HG03565 (cell line): ENCODE measurements around the gene BRMS1.
"Not testable (repeated sequence)": the region's sequence is repeated elsewhere in the genome, so short reads cannot be mapped to it uniquely, and the experiment has no call there.

Experiments
- ATAC-seq: cut with Tn5 transposase; IDR thresholded peaks from one replicate; pipeline ENCODE4 v1.9.1; 2021; ENCODE audit warnings: mild to moderate bottlenecking, moderate library complexity; ENCODE audit not compliant: unreplicated experiment

The BRMS1 gene

GRCh38 chr11:66326261-66327111, 18.4 kb downstream of the BRMS1 start:
- ATAC-seq = no peak

GRCh38 chr11:66325263-66325671, 19.6 kb downstream of the BRMS1 start:
- no peak for ATAC-seq

- ATAC-seq = no peak
Measured at GRCh38 chr11:66324664-66325063, 20.2 kb downstream of the BRMS1 start.

DNA sequence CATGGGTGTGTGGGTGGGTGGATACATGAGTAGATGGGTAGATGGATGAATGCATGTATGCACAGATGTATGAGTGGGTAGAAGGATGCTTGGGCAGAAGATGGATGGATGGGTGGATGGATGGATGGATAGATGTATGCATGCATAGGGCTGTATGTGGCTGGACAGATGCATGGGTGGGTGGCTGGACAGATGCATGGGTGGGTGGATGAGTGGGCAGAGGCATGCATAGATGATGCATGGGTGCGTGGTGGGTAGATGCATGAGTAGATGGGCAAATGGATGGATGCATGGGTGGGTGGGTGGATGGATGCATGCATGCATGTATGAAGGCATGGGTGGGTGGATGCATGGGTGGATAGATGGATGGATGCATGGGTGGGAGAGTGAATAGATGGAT, 21.2 kb downstream of the BRMS1 start:
- no peak for ATAC-seq

DNA sequence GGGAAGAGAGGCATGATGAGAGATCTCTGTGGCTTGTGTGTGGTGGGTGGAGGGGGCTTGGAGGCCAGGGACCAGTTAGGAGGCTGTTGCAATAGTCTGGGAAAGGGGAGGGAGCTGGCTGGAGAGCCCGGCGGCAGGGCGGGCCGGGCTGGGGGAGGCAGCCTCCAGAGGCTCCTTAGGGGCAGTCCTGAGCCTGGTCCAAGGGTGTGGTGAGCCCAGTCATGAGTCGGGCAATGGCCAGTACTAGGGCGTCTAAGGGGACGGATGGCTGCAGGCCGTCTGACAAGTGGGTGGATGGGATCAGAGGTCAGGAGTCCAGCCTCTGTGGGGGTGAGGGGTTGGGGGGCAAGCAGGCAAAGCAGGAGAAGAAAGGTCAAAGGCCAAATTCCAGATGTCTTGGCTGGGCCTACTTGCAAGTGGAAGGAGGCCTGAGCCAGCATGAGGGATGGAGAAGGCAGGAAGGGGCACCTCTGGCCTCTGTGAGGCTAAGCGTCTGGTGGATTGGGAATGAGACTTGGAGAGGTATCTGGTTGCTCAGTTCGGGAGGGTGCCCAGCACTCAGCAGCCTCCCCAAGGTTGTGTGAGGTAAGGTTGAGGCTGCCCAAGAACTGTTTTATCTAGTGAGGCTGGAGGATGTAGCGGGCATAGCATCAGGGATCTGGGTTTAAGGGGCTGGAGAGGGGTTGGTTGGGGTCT, 22.0 kb downstream of the BRMS1 start:
- no peak for ATAC-seq

GRCh38 chr11:66321606-66322005, 23.3 kb downstream of the BRMS1 start:
- ATAC-seq = no peak

DNA sequence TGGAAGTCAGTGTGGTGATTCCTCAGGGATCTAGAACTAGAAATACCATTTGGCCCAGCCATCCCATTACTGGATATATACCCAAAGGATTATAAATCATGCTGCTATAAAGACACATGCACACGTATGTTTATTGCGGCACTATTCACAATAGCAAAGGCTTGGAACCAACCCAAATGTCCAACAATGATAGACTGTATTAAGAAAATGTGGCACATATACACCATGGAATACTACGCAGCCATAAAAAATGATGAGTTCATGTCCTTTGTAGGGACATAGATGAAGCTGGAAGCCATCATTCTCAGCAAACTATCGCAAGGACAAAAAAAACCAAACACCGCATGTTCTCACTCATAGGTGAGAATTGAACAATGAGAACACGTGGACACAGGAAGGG, 24.2 kb downstream of the BRMS1 start:
- not testable (repeated sequence) for ATAC-seq

GRCh38 chr11:66320289-66320688, 24.6 kb downstream of the BRMS1 start:
- ATAC-seq = not testable (repeated sequence)

DNA sequence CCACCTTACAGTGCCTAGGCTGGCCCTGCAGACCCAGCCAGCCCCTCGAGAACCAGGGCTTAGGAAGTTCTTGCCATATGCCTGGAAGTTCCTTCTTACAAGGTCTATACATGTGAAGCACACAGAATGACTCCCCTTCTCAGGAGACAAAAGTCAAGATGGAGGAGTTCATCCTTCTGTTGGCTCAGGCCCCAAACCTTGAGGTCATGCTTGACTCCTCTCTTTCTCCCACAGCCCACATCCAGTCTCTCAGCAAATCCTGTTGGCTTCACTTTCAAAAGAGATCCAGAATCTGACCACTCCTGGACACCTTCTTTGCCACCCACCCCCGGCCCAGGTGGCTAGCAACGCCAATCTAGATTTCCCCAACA, 26.3 kb downstream of the BRMS1 start:
- ATAC-seq = no peak

GRCh38 chr11:66317723-66318599, 26.9 kb downstream of the BRMS1 start:
- no peak for ATAC-seq

DNA sequence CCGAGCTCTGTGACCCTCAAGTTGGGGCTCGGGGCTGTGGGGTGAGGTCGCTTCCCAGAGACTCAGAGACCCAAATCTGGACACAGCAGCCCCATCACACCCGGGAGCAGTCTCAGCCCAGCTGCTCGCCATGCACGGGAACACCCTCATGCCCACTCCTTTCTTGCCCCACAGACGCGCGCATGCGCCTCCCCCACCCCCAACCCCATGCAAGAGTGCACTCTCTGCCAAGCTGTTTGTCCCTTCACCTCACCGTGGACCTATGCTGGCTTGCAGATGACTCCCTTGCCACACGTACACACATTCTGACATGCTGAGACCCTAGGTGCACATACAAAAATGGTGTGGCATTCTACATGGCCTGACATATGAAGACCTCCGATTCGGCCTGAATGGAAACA, 27.6 kb downstream of the BRMS1 start:
- ATAC-seq = no peak

DNA sequence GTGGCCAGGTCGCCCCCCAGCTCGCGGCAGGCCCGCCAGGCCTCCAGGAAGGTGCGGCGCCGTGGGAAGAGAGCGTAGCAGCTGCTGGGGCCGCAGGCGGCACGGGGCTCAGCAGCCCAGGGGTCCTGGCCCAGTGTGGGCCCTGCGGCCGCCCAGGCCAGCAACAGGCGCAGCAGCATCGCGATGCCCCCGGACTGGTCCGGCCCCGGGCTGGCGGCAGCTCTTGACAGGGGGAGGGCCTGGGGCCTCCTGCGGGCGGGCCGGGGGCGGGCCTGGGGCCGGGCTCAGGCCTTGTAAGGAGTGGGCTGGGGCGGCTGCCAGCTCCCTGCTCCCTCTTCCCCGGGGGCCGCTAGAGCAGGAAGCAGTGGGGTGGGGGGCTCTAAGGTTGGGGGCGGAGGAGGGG, 28.1 kb downstream of the BRMS1 start, which contains the start of gene CD248:
Gene CD248 (minus strand): TSS at position 196 of the 403 bp plus-strand sequence. CDS start 17 bp downstream, at position 179.
- no peak for ATAC-seq

DNA sequence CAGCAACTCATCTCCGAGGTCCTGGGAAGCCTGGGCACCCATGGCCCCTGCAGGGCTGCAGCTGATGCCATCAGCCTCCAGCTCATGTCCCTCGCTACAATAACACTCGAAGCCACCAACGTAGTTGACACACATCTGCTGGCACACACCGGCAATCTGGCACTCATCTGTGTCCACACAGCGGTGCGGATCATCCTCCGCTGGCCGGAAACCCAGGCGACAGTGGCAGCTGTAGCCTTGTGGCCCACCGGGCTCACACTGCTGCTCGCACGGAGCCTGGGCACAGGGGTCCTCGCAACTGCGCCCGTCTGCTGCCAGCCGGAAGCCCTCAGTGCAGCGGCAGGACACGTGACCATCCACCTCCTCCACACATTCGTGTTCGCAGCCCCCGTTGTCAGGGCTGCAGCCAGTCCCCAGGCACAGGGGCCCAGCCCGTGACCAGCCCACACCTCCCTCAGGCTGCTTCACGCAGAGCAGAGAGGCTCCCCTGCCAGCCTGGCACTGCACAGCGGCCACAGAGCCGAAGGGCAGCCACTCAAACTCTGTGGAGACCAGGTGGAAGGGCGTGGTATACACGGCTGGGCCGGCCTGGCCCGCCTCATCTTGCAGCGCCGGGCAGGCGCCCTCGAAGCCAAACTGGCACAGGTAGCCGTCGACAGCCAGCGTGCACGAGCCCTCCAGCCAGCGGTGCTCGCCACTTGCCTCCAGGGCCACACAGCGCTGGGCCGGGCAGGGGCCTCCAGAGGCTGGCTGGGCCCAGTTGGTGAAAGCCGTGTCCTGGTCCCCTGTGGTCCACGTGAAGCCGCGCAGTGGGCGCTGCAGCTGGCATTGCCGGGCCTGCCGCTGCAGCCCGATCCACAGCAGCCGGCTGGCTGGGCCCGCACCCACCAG, 28.7 kb downstream of the BRMS1 start:
- no peak for ATAC-seq

GRCh38 chr11:66315498-66315885, 29.4 kb downstream of the BRMS1 start:
- ATAC-seq = no peak

GRCh38 chr11:66314561-66315497, 30.1 kb downstream of the BRMS1 start:
- ATAC-seq = no peak

DNA sequence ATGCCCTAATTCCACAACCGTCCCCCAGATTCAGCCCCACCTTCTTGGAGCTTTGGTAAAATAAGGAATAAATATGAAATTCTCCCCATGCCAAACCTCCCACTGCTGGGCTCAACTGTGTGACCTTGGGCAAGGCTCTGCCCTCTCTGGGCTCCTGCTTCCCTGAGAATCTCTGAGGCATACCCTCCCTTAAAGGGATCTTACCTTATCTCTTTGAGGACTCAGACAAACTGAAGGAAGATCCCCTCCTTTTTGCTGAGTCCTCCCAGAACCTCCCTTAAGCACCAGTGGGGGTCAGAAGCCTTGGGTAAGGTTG, 30.8 kb downstream of the BRMS1 start:
- no peak for ATAC-seq

DNA sequence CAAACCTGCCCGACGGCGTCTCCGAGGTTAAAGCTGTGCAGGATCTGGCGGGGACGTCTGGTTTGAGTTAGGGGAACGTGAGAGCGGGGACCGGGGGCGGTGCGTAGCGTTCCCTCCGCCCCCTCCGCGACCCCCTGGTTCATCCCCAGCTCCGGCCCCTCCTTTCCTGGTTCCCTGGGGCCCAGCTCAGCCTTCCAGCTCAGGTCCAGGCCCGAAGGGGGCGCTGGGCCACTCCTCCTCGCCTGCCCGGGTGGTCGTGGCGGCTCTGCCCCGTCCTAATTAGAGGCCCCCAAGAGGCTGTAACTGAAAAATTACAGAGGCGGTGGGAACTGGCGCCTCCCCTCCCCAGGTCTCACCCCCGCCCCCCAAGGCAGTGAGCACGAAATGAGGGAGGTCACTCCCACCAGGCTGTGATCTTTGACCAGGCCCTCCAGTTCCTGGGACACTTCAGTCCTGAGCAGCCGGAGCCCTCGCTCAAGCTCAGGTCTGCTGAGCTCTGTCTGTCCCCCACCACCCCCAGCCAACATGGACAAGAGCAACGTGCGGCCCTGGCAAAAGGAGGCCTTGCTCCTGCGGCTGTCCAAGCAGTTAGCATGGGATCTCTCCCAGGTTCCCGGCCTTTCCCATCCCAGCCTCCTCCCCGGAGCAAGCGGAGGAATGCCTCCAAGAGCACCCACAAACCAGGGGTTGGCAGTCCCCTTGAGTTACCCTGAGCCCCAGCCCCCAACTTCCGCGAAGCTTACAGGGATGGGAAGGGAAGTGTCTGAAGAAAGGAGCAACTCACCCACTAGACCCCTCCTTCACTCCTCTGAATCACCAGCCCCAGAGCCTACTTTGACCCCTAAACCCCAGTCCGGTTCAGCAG, 31.4 kb downstream of the BRMS1 start:
- no peak for ATAC-seq

DNA sequence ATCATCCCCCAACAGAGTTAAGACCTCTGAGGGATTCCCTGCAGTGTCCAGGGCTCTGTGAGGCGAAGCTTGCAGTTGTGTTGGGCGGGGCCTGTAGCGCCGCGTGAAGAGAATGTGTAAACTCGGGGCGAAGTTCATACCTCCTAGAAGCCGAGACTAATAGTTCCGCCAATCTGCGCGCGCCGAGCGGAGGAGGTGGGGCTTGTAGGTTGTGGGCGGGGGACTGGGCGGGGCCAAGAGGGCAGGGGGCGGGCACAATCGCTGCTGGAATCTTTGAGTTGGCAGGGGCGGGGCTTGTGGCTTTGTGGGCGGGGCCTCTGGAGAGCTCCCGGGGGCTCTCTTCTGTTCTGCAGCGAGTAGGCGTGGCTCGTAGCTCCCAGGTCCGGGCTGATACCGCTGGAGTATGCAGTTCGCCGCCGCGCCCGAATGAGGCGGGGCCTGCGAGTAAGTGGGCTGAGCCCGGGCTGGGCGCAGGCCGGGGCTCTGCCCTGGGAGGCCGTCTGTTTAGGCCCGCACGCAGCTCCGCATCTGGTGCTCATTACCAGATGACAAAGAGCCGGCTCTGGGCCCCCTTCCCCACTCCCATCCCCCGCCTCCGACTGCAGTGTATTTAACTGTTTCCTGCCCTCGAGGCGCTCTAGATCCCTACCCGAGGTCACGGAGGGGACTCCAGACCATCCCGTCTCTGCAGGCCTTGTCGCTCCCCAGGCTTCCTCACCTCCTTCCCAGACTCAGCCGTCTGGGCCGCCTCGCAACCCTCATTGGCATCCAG, 32.2 kb downstream of the BRMS1 start:
- ATAC-seq = peak; percentile 42
